ENCODE measurements around the gene GUCY1A1.
A peak's percentile ranks its signal among the peaks of the same experiment; 100 is the strongest.

The GUCY1A1 gene

DNA sequence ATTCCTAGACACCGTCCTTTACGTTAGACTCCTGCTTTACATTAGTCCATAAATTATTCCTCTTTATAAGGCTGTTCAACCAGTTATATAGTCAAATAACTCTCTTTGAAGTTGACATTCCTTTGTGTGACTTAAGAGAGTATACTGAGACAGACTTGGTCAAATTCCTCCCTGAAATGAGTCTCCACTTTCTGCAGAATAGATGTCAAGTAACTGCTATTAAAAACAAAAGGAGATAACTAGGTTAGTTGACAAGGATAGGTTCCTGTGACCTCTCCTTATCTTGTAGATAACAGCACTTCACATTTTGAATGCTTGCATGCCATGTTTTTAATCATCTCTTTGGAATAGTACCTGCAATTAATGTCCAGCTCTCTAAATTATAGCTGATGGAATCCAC is 5.7 kb downstream of the GUCY1A1 start:
- no peaks in the 10 kb centered on the region for H3K9me3 Mint-ChIP-seq
- H3K4me3 Mint-ChIP-seq: no peak overlapping the region
- intact Hi-C loops (cut with micrococcal nuclease): no loop called here
- peaks cover 32% of the 10 kb centered on the region for H3K4me1 Mint-ChIP-seq (ENCODE audit: low read depth)
- peaks cover 15% of the 10 kb centered on the region for H3K27me3 Mint-ChIP-seq
- no peak overlapping the region for H3K27ac Mint-ChIP-seq
- H3K36me3 Mint-ChIP-seq (ENCODE audit: low read depth): no peaks in the 10 kb centered on the region

GRCh38 chr4:155673453-155673979 is 6.9 kb downstream of the GUCY1A1 start:
- Mint-ChIP-seq H3K27ac (no peak overlapping the region), H3K27me3 (peaks cover 5% of the 10 kb centered on the region), H3K9me3 (no peaks in the 10 kb centered on the region), H3K4me1 (ENCODE audit: low read depth) (peaks cover 24% of the 10 kb centered on the region), H3K4me3 (no peak overlapping the region), H3K36me3 (ENCODE audit: low read depth) (no peaks in the 10 kb centered on the region)
- intact Hi-C loops (cut with micrococcal nuclease): no loop called here

GRCh38 chr4:155674669-155675071 is 8.0 kb downstream of the GUCY1A1 start:
- H3K9me3 Mint-ChIP-seq: no peaks in the 10 kb centered on the region
- H3K36me3 Mint-ChIP-seq (ENCODE audit: low read depth): no peaks in the 10 kb centered on the region
- H3K27ac Mint-ChIP-seq: no peak overlapping the region
- H3K4me1 Mint-ChIP-seq (ENCODE audit: low read depth): peaks cover 29% of the 10 kb centered on the region
- intact Hi-C loops (cut with micrococcal nuclease): loop anchor here (5.0 kb wide), 1 partner anchor 37 kb away; no protein-coding TSS in a partner anchor
- peaks cover 2% of the 10 kb centered on the region for H3K27me3 Mint-ChIP-seq
- H3K4me3 Mint-ChIP-seq: no peak overlapping the region

- intact Hi-C loops (cut with micrococcal nuclease): loop anchor here (5.0 kb wide), 1 partner anchor 39 kb away; no protein-coding TSS in a partner anchor
Measured at GRCh38 chr4:155675709-155676429, 9.2 kb downstream of the GUCY1A1 start.

GRCh38 chr4:155676430-155676825 is 9.8 kb downstream of the GUCY1A1 start:
- intact Hi-C loops (cut with micrococcal nuclease): loop anchor here (5.0 kb wide), 1 partner anchor 39 kb away; no protein-coding TSS in a partner anchor
- H3K27me3 Mint-ChIP-seq: no peaks in the 10 kb centered on the region
- H3K36me3 Mint-ChIP-seq (ENCODE audit: low read depth): no peaks in the 10 kb centered on the region
- H3K9me3 Mint-ChIP-seq: no peaks in the 10 kb centered on the region
- peaks cover 32% of the 10 kb centered on the region for H3K4me1 Mint-ChIP-seq (ENCODE audit: low read depth)
- H3K4me3 Mint-ChIP-seq: peak overlapping the region; percentile 21
- H3K27ac Mint-ChIP-seq: peak overlapping the region; percentile 20

More at GRCh38 chr4:155675709-155676429, 9.2 kb downstream of the GUCY1A1 start:
- peak overlapping the region; percentile 20 for H3K27ac Mint-ChIP-seq
- peaks cover 29% of the 10 kb centered on the region for H3K4me1 Mint-ChIP-seq (ENCODE audit: low read depth)
- H3K27me3 Mint-ChIP-seq: no peaks in the 10 kb centered on the region
- peak overlapping the region; percentile 21 for H3K4me3 Mint-ChIP-seq
- H3K9me3 Mint-ChIP-seq: no peaks in the 10 kb centered on the region
- no peaks in the 10 kb centered on the region for H3K36me3 Mint-ChIP-seq (ENCODE audit: low read depth)

DNA sequence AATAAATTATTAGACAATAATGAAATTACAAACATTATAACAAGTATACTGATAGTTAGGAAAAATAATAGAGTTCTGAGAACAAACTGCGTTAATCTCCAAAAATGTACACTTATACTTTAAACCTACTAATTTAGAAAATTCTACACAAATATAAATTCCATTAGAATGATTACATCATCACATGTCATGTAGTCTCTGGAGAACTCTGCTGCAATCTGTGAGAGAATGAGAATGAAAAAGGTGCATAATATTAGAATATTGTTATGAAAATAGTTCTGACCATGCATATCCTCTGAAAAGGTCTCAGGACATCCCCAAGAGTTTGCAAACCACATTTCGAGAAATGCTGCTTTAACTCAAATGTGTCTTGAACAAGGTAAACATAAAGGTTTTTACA is 11.4 kb downstream of the GUCY1A1 start:
- Mint-ChIP-seq H3K27ac (no peak overlapping the region), H3K27me3 (no peaks in the 10 kb centered on the region), H3K4me3 (no peak overlapping the region), H3K36me3 (ENCODE audit: low read depth) (no peaks in the 10 kb centered on the region), H3K9me3 (no peaks in the 10 kb centered on the region), H3K4me1 (ENCODE audit: low read depth) (peaks cover 44% of the 10 kb centered on the region)
- intact Hi-C loops (cut with micrococcal nuclease): loop anchor here (5.0 kb wide), 1 partner anchor 41 kb away; no protein-coding TSS in a partner anchor

- intact Hi-C loops (cut with micrococcal nuclease): loop anchor here (5.0 kb wide), 1 partner anchor 42 kb away; no protein-coding TSS in a partner anchor
- no peaks in the 10 kb centered on the region for H3K9me3 Mint-ChIP-seq
- peaks cover 44% of the 10 kb centered on the region for H3K4me1 Mint-ChIP-seq (ENCODE audit: low read depth)
- H3K4me3 Mint-ChIP-seq: no peak overlapping the region
- no peaks in the 10 kb centered on the region for H3K27me3 Mint-ChIP-seq
- H3K27ac Mint-ChIP-seq: no peak overlapping the region
- no peaks in the 10 kb centered on the region for H3K36me3 Mint-ChIP-seq (ENCODE audit: low read depth)
Measured at GRCh38 chr4:155679343-155679742, 12.7 kb downstream of the GUCY1A1 start.

DNA sequence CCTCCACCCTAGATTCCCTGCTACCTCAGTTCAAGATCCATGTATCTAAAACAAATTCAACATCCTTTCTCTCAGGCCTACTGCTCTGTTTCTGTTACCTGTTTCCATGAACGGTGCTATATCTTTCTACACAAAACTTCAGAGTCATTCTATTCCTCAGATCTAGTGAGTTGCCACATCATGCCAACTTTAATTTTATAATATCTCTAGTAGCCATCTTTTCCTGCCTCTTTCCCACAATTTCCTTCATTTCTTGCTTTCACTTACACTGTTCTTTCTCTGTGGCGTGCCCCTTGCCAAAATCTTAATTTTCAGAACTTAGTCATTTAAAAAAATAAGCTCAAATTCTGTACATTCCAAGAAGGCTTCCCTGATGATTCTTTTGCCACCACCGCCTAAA is 15.2 kb downstream of the GUCY1A1 start:
- Mint-ChIP-seq H3K9me3 (no peaks in the 10 kb centered on the region), H3K4me1 (ENCODE audit: low read depth) (peaks cover 39% of the 10 kb centered on the region), H3K27me3 (no peaks in the 10 kb centered on the region), H3K4me3 (no peak overlapping the region), H3K27ac (no peak overlapping the region), H3K36me3 (ENCODE audit: low read depth) (no peaks in the 10 kb centered on the region)
- intact Hi-C loops (cut with micrococcal nuclease): no loop called here

GRCh38 chr4:155684423-155684822 is 17.8 kb downstream of the GUCY1A1 start:
- no peak overlapping the region for H3K27ac Mint-ChIP-seq
- intact Hi-C loops (cut with micrococcal nuclease): no loop called here
- H3K4me3 Mint-ChIP-seq: no peak overlapping the region
- H3K27me3 Mint-ChIP-seq: no peaks in the 10 kb centered on the region
- H3K36me3 Mint-ChIP-seq (ENCODE audit: low read depth): no peaks in the 10 kb centered on the region
- H3K4me1 Mint-ChIP-seq (ENCODE audit: low read depth): peaks cover 31% of the 10 kb centered on the region
- no peaks in the 10 kb centered on the region for H3K9me3 Mint-ChIP-seq

DNA sequence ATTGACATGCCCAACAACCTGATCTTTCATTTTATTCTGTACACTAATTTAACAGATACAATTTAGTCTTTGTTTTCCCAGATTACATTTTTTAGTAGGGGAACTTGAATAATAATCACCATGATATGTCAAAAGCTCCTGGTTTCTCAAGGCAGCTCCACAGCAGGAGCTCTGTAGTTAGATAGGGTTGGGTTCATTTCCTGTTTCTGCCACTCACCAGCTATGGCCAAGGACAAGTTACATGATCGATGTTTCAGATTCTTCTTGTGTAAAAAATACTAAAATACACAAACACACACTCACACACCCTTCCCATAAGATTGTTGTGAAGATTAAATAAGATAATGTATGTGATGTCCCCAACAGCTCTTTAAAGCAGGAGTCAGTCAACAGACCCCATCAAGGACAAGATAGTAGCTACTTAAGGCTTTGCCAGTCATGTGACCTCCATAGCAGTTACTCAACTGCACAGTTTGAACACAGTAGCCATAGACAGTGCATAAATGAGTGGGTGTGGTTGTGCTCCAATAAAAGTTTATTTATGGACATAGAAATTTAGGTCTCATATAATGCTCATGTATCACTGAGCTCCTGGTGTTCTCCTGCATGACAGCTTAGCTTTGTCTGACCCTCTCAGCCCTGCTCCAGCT is 18.4 kb downstream of the GUCY1A1 start:
- Mint-ChIP-seq H3K27me3 (no peaks in the 10 kb centered on the region), H3K9me3 (no peaks in the 10 kb centered on the region)
- intact Hi-C loops (cut with micrococcal nuclease): no loop called here

DNA sequence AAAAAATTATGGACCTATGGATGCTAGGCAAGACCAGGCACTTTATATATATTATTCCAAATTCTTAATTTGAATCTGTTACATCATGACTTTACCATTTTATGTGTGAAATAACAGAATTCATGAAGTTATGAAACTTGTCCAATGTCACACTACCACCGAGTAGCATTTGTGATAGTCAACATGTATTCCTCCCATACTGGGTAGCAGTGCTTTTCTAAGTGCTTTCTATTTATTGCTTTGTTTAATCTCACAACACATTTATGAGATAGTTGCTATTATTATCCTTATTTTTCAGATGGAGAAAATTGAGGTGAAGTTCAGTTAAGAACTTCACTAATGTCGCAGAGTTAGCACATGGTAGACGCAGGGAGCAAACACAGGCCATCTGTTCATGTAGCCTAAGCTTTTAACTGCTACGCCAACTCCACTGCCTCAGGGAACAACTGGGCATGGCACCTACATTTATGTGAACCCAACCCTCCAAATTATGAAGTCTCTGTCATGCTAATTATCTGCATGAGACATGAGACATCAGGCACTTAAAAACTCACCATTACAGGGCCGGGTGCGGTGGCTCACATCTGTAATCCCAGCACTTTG is 20.8 kb downstream of the GUCY1A1 start:
- Mint-ChIP-seq H3K4me3 (no peak overlapping the region), H3K27me3 (no peaks in the 10 kb centered on the region), H3K27ac (no peak overlapping the region), H3K9me3 (no peaks in the 10 kb centered on the region), H3K36me3 (ENCODE audit: low read depth) (no peaks in the 10 kb centered on the region), H3K4me1 (ENCODE audit: low read depth) (peaks cover 16% of the 10 kb centered on the region)
- intact Hi-C loops (cut with micrococcal nuclease): no loop called here

More for the DNA sequence above, 18.4 kb downstream of the GUCY1A1 start:
- no peaks in the 10 kb centered on the region for H3K36me3 Mint-ChIP-seq (ENCODE audit: low read depth)
- peaks cover 30% of the 10 kb centered on the region for H3K4me1 Mint-ChIP-seq (ENCODE audit: low read depth)
- no peak overlapping the region for H3K4me3 Mint-ChIP-seq
- no peak overlapping the region for H3K27ac Mint-ChIP-seq

DNA sequence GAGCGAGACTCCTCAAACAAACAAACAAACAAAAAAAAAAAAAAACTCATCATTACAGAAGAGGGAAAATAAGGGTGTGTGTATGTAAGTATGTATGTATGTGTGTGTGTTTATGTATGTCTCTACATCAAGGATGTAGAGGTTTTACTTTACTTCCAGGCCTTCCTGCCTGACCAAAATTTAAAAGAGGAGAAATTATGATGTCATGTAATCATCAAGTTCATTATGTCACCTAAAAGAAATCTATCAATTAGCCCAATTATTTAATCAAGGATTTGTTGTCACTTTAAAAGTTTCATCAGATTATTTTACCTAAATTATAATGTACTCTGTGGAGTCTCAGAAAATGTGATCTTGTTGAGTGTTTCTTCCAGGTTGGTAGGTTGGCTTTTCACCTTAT is 21.6 kb downstream of the GUCY1A1 start:
- no peak overlapping the region for H3K4me3 Mint-ChIP-seq
- H3K27me3 Mint-ChIP-seq: no peaks in the 10 kb centered on the region
- no peaks in the 10 kb centered on the region for H3K9me3 Mint-ChIP-seq
- H3K4me1 Mint-ChIP-seq (ENCODE audit: low read depth): peaks cover 14% of the 10 kb centered on the region
- no peaks in the 10 kb centered on the region for H3K36me3 Mint-ChIP-seq (ENCODE audit: low read depth)
- intact Hi-C loops (cut with micrococcal nuclease): no loop called here
- H3K27ac Mint-ChIP-seq: no peak overlapping the region

DNA sequence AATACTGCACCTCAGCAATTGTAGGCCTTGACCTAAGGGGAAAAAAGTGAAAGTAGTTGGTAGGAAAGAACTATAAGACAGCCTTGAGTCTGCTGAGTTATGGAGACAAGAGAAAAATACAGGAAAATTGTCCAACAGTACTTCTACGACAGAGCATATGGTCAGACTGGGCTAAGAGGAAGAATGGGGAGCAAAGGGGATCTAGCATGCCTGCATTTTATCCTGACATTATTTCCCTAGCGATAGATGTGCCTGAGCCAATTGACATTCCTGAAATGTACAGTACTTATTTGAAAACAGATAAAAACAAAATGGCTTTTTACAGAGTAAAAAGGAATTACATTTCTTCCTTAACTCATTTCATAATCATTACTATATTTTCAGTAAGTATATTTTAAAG is 22.2 kb downstream of the GUCY1A1 start:
- H3K27me3 Mint-ChIP-seq: no peaks in the 10 kb centered on the region
- H3K9me3 Mint-ChIP-seq: no peaks in the 10 kb centered on the region
- no peaks in the 10 kb centered on the region for H3K36me3 Mint-ChIP-seq (ENCODE audit: low read depth)

More for the DNA sequence above, 22.2 kb downstream of the GUCY1A1 start:
- intact Hi-C loops (cut with micrococcal nuclease): no loop called here
- Mint-ChIP-seq H3K4me3 (no peak overlapping the region), H3K27ac (no peak overlapping the region), H3K4me1 (ENCODE audit: low read depth) (peaks cover 10% of the 10 kb centered on the region)

All from dendritic cell treated with granulocyte-macrophage colony-stimulating factor and Interleukin-4, amounts not matched to agents 40 ng/mL and 50 ng/mL, for 4 days (primary cell).